ENCODE results near the gene LCN6. TPM values are rescaled to one million over a fixed set of nuclear protein-coding genes. Genes with fewer than 3 reads are reported as not detected.
A peak's percentile ranks its signal among the peaks of the same experiment; 100 is the strongest.
"Not testable (repeated sequence)": the region's sequence is repeated elsewhere in the genome, so short reads cannot be mapped to it uniquely, and the experiment has no call there.

Gene LCN6
- total RNA-seq, 6 experiments from 2014 or later: not detected

DNA sequence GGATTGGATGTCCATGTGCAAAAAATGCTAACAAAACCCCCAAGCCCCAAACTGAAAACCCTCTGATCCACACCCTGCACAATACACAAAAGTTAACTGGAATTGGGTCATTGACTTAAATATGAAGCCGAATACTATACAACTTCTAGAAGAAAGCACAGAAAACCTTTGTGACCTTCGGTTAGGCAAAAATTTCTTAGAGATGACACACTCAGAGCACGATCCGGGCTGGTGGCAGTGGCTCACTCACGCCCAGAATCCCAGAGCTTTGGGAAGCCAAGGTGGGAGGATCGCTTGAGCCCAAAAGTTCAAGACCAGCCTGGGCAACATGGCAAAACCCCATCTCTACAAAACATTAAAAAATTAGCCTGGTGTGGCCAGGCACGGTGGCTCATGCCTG, 37.8 kb downstream of the LCN6 start:
- peaks cover 15% of the 10 kb centered on the region for H3K4me1 Mint-ChIP-seq (ENCODE audit: low read depth)
- no peak overlapping the region for H3K4me3 Mint-ChIP-seq
- TF ChIP-seq, protein P1, sequence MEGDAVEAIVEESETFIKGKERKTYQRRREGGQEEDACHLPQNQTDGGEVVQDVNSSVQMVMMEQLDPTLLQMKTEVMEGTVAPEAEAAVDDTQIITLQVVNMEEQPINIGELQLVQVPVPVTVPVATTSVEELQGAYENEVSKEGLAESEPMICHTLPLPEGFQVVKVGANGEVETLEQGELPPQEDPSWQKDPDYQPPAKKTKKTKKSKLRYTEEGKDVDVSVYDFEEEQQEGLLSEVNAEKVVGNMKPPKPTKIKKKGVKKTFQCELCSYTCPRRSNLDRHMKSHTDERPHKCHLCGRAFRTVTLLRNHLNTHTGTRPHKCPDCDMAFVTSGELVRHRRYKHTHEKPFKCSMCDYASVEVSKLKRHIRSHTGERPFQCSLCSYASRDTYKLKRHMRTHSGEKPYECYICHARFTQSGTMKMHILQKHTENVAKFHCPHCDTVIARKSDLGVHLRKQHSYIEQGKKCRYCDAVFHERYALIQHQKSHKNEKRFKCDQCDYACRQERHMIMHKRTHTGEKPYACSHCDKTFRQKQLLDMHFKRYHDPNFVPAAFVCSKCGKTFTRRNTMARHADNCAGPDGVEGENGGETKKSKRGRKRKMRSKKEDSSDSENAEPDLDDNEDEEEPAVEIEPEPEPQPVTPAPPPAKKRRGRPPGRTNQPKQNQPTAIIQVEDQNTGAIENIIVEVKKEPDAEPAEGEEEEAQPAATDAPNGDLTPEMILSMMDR (IDR thresholded peaks at IDR 0.05): no peak
- H3K27ac Mint-ChIP-seq: no peak overlapping the region
- DNase-seq: peak; percentile 39
- H3K27me3 Mint-ChIP-seq (ENCODE audit: insufficient read depth): peaks cover 18% of the 10 kb centered on the region
- H3K9me3 Mint-ChIP-seq: no peaks in the 10 kb centered on the region
- H3K36me3 Mint-ChIP-seq (ENCODE audit: low read depth): no peaks in the 10 kb centered on the region

DNA sequence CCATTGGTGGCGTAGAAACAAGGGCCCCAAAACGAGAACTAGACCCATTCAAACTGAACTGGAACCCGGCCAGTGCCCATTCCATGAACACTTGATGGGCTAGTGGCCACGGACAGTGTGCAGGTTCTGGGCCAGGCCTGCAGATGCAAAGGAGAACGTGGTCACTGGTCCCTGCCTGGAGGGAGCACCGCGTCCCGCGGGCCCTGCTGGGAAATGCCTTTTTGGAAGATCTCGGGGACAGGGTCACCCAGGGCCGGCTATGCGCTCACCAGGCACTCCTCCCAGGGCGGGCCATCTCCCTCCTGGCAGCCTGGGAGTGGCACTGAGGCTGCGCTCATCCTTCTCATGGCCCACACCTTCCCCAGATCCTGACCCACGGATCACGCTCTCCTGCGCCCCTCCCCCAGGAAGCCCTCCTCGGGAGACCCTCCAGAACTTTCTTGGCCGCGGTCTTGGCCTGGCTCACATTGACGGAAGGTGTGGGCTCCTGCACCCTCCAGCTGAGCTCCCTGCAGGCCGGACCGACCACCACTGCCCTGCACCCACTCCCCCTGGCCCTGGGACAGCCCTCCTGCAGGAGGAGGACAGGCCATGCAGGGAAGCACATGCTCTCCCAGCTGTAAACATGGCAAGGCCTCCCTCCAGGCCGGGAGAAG, 38.7 kb downstream of the LCN6 start:
- Mint-ChIP-seq H3K36me3 (ENCODE audit: low read depth) (no peaks in the 10 kb centered on the region), H3K27me3 (ENCODE audit: insufficient read depth) (peaks cover 23% of the 10 kb centered on the region)
- TF ChIP-seq, protein P1 (IDR thresholded peaks at IDR 0.05): no peak

DNA sequence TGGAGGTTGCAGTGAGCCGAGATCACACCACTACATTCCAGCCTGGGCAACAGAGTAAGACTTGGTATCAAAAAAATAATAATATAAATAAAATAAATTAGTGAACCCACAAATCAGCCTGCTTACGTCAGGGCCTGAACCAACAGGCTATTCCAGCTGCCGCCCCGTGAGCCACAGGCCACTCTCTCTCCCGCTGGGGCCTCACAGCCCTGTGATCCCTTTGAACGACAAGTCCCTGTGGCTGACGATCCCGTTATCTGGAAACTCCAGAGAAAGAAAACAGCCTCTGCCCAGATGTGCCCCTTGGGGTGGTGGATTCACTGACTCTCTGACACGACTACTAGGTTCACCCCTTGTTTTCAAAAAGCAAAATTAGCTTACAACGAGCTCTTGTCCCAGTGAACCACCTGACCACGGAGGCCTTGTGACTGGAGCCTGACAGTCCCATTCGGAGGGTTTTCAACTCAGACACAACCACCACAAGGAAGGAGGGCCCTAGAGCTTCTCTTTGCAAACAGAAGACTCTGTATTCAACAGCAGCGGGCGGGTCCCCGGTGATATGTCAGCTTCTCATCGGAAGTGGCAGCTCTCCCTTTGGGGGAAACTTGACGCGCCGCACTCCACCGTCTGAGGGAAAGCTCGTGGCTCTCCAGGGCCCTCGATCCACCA, 40.3 kb downstream of the LCN6 start:
- peaks cover 29% of the 10 kb centered on the region for H3K27me3 Mint-ChIP-seq (ENCODE audit: insufficient read depth)
- TF ChIP-seq, protein P1 (IDR thresholded peaks at IDR 0.05): no peak
- no peak overlapping the region for H3K4me3 Mint-ChIP-seq
- H3K27ac Mint-ChIP-seq: no peak overlapping the region
- DNase-seq: no peak
- peaks cover 15% of the 10 kb centered on the region for H3K4me1 Mint-ChIP-seq (ENCODE audit: low read depth)
- no peaks in the 10 kb centered on the region for H3K36me3 Mint-ChIP-seq (ENCODE audit: low read depth)
- no peaks in the 10 kb centered on the region for H3K9me3 Mint-ChIP-seq

More for the DNA sequence above, 38.7 kb downstream of the LCN6 start:
- DNase-seq: no peak
- no peak overlapping the region for H3K4me3 Mint-ChIP-seq
- H3K27ac Mint-ChIP-seq: no peak overlapping the region
- H3K4me1 Mint-ChIP-seq (ENCODE audit: low read depth): peaks cover 15% of the 10 kb centered on the region
- no peaks in the 10 kb centered on the region for H3K9me3 Mint-ChIP-seq

DNA sequence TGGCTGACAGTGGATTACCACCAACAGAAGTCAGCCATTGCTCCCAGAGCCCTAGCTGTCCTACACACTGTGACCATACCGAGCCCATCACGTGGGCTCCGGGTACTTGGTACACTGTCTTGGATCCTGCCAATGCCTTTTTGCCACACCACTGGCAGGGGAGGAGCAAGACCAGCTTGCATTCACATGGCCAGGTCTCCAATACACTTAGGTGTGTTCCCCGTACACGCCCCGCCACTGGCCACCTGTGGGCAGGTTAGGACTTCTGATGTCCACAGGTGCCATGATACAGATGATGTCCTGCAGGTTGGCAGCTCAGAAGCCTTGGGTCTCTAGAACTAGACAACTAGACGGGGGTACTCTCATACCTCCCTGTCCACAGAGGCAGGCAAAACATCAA, 41.3 kb downstream of the LCN6 start:
- Mint-ChIP-seq H3K27me3 (ENCODE audit: insufficient read depth) (peaks cover 33% of the 10 kb centered on the region), H3K4me3 (no peak overlapping the region), H3K9me3 (no peaks in the 10 kb centered on the region), H3K36me3 (ENCODE audit: low read depth) (no peaks in the 10 kb centered on the region), H3K4me1 (ENCODE audit: low read depth) (peaks cover 15% of the 10 kb centered on the region), H3K27ac (no peak overlapping the region)
- no peak for DNase-seq
- TF ChIP-seq, protein P1 (IDR thresholded peaks at IDR 0.05): no peak

DNA sequence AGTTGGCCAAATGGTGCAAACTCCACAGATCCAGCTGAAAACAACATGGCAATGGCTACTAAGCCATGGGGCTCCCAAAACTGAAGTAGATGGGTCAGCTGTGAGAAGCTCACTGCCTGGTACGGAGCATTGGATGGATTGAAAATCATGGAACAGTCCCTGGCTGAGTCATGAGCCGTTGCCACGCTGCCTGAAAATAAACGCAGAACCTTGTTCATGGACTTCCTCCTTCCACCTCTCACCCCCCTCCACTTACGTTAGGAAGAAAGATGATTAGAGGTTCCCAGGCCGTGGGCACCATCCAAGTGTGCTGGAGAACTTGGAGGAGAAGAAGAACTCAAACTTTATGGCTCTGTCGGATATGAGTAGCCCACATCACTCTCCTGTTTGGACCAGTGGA, 42.8 kb downstream of the LCN6 start:
- Mint-ChIP-seq H3K27me3 (ENCODE audit: insufficient read depth) (peaks cover 39% of the 10 kb centered on the region), H3K36me3 (ENCODE audit: low read depth) (no peaks in the 10 kb centered on the region), H3K4me3 (no peak overlapping the region), H3K27ac (no peak overlapping the region), H3K4me1 (ENCODE audit: low read depth) (peaks cover 5% of the 10 kb centered on the region), H3K9me3 (no peaks in the 10 kb centered on the region)
- no peak for DNase-seq
- TF ChIP-seq, protein P1 (IDR thresholded peaks at IDR 0.05): no peak

DNA sequence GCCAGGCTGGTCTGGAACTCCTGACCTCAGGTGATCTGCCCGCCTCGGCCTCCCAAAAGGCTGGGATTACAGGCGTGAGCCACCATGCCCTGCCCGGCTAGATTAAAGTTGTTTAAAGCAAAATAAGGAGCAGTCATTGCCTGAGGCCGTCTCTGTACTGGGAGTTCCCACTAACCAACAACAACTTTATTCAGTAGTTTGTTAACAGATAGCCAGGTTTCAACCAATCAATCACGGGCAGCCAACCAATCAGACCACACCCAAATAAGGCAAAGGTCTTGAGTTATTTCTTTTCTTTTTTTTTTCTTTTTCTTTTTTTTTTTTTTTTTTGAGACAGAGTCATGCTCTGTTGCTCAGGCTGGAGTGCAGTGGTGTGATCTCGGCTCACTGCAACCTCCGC, 43.6 kb downstream of the LCN6 start:
- H3K9me3 Mint-ChIP-seq; H3K27ac Mint-ChIP-seq; H3K36me3 Mint-ChIP-seq (ENCODE audit: low read depth); DNase-seq; H3K4me1 Mint-ChIP-seq (ENCODE audit: low read depth); H3K4me3 Mint-ChIP-seq: not testable (repeated sequence)
- H3K27me3 Mint-ChIP-seq (ENCODE audit: insufficient read depth): peaks cover 46% of the 10 kb centered on the region

All from HFFc6 (cell line).